GM20000 (cell line): ENCODE data around the gene PAPOLB.

Source experiments
- DNase-seq: peaks from one replicate; pipeline ENCODE4 v3.0.0; 2012; ENCODE audit warnings: low spot score
- CTCF ChIP-seq: IDR thresholded peaks from 2 replicates; pipeline ENCODE4 v1.5.1; 2012; ENCODE audit warnings: mild to moderate bottlenecking, control low read depth; ENCODE audit errors: extremely low read depth, missing control alignments

PAPOLB gene

DNA sequence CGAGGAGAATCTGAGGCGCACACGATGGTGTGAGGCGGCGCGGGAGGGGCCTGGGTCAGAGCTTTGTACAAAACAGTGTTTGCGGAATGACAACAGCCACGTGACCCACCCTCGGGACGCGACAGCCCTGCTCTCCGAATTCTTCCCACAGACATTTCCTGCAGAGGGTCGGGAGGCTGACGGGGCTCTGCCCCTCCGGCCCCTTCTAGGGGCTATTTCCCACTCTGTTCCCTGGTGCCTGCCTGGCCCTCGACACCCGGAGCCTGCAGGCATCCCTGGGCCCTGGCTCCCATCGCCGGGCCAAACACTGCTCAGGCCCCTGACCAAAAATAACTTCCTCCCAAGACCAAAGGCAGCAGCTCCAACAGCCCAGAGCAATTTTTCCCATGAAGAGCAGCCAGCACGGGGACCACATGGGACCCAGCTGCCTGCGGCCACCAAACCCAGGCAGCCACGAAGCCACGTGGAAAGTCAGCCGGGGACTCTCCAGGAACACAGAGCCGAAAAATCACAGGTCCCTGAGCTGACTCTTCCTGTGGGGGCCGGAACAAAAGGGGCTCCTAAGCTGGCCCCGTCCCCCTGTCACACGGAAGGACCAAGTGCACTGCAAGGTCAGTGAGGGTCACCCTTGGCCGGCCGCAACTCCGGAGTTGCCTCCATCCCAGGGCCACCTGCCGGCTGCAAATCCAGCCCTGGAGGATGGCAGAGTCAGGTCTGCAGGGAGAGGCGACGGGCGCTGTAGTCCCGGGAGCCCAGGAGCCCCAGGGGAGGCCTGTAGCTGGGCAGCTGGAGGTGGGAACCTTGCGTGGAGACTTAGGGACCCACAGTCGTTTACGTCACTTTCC, 42.0 kb downstream of the PAPOLB start:
- DNase-seq: no peak
- TF ChIP-seq CTCF: no peak

DNA sequence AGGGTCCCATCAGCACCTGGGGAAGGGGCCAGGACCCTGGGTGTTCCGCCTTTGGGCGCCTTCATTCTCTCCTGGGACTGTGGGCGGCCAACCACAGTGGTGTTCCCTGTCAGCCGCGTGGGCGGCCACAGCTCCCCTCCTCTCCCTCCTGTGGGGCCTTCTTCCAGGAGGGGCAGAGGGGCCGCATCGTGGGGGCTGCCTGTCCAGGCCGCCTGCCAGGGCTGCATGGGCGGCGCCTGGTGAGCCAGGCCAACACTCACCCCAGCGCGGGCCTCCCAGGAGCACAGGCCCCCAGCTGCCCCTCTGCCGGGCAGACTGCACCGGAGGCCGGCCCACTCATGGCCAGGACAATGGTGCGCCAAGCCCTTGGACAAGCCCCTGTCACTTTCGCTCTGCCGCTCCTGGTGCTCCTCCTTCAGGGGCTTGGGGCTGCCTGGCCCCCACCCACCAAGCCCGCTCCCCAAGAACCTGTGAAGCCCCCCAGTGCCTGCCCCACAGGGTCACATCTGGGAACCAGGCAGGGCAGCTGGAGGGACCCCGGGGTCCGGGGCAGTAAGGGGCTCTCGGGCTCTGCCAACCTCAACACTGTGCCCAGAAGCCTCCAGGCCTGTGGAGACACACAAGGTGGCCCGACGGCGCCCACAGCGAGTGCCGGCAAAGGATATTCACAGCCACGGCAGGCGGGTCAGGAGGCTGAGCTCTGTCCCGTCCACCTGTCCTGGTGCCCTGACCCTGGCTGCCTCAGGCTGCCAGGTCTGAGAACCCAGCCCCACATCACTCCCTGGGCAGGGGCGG, 43.6 kb downstream of the PAPOLB start:
- no peak for TF ChIP-seq CTCF
- DNase-seq: no peak

- no peak for DNase-seq
- no peak for TF ChIP-seq CTCF
These were observed 44.5 kb downstream of the PAPOLB start for GRCh38 chr7:4817178-4817901.

- DNase-seq: no peak
These were observed 45.3 kb downstream of the PAPOLB start for GRCh38 chr7:4816419-4817080.

DNA sequence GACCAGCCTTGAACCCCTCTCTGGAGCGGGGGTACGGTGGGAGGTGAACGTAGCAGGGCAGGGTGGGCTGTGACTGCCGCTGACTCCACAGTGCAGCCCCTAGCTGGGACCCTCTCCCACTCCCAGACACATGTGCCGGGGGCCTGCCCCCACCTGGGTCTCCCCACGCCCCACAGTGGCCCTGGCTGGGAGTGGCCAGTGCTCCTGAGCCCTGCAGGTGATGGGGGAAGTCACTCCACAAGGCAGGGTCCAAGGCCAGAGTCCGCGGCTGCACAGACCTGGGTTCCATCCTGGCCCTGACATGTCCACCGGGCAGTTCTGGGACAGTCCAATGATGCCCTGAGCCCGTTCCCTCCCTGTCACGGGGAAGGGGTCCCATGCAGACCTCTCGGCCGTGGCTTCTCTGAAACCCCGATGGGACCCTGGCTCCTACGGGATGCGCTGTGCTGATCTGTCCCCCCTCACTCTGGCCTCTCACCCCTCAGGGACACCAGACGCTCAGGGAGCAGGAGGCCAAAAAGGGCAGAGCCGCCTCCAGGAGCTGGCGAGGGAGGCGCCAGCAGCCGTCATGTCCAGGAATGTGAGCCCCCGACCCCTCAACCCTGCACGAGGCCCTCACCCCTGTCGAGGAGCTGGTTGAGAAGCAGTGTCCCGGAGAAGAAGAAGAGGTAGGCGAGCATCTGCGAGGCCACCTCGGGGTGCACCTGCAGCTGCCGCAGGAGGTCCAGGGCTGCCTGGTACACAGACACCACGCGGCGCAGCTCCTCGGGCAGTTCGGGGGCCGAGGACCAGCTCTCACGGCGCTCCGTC, 46.0 kb downstream of the PAPOLB start:
- DNase-seq: no peak
- no peak for TF ChIP-seq CTCF

More at GRCh38 chr7:4816419-4817080, 45.3 kb downstream of the PAPOLB start:
- TF ChIP-seq CTCF: no peak

GRCh38 chr7:4815121-4815520, 46.7 kb downstream of the PAPOLB start:
- no peak for DNase-seq
- TF ChIP-seq CTCF: no peak
